Stomach smooth muscle (tissue), 2 donors: ENCODE data around the gene ZNF438.

Experiments
- H3K27ac ChIP-seq: one replicate; pipeline ENCODE4 v1.7.0; 2013; ENCODE audit warnings: mild to moderate bottlenecking, low read length, inconsistent platforms
- H3K27me3 ChIP-seq, 2 donors: one replicate each; pipeline ENCODE4 v1.7.0; 2013; ENCODE audit warnings: low read length in 2 of 2; ENCODE audit not compliant: insufficient read depth in 2 of 2, control insufficient read depth in 1 of 2
- H3K36me3 ChIP-seq, 2 donors: one replicate each; pipeline ENCODE4 v1.7.0; 2013; ENCODE audit warnings: low read length in 2 of 2; ENCODE audit not compliant: control insufficient read depth in 2 of 2, insufficient read depth in 2 of 2
- H3K4me1 ChIP-seq: one replicate; pipeline ENCODE4 v1.7.0; 2013; ENCODE audit warnings: low read length; ENCODE audit not compliant: control insufficient read depth, insufficient read depth
- H3K4me3 ChIP-seq, 2 donors: one replicate each; pipeline ENCODE4 v1.7.0; 2013; ENCODE audit warnings: low read length in 2 of 2
- H3K9ac ChIP-seq, 2 donors: one replicate each; pipeline ENCODE4 v1.7.0; 2013; ENCODE audit warnings: low read length in 2 of 2, mild to moderate bottlenecking in 1 of 2
- H3K9me3 ChIP-seq, 2 donors: one replicate each; pipeline ENCODE4 v1.7.0; 2013; ENCODE audit warnings: low read length in 2 of 2; ENCODE audit not compliant: control insufficient read depth in 2 of 2
- donor health status: healthy.
- donor health status: Pancreatic carcinoma.

Gene ZNF438

GRCh38 chr10:30885423-30885822 is 146.2 kb downstream of the ZNF438 start:
- H3K9me3 ChIP-seq, result no peaks in the 10 kb centered on the region
- H3K27ac ChIP-seq, result no peak overlapping the region
- H3K36me3 ChIP-seq, result no peaks in the 10 kb centered on the region
- no peak overlapping the region for H3K9ac ChIP-seq
- H3K4me3 ChIP-seq, result no peak overlapping the region
- H3K4me1 ChIP-seq, result no peaks in the 10 kb centered on the region
- no peaks in the 10 kb centered on the region for H3K27me3 ChIP-seq

DNA sequence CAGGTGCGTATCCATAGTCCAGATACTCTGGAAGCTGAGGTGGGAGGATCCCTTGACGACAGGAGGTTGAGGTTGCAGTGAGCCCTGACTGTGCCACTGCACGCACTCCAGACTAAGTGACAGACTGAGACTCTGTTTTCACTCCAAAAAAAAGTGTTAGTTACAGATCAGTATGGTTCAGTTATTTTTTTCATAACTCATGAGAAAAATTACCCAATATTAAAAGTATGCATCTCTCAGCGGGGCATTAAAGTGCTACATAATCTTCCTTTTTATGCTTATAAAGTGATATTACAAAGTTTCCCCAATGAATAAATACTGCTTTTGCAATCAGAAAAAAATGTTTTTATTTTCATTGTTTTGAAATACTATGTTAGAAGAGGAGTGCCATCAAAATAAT is 147.9 kb downstream of the ZNF438 start:
- Histone ChIP-seq H3K4me1 (no peaks in the 10 kb centered on the region), H3K9ac (no peak overlapping the region), H3K4me3 (no peak overlapping the region), H3K27ac (no peak overlapping the region), H3K36me3 (no peaks in the 10 kb centered on the region), H3K9me3 (no peaks in the 10 kb centered on the region), H3K27me3 (no peaks in the 10 kb centered on the region)

DNA sequence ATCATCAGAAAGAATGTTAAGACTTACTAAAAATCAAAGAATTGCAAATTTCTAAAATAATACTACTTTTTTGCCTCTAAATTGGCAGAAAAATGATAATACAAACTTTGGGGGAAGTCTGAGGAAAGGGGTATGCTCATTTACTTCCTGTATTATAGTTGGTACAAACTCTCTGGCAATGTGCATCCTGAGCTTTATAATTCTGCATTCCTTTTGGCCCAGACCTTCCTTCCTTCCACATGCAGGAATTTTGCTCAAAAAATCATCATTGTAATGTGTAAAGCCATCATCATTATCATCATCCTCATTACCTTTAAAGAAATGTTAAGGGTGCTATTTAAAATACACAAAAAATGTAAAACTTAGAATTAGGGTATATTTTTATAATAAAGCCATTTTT is 148.5 kb downstream of the ZNF438 start:
- no peak overlapping the region for H3K4me3 ChIP-seq
- H3K9me3 ChIP-seq, result no peaks in the 10 kb centered on the region
- H3K4me1 ChIP-seq, result no peaks in the 10 kb centered on the region
- no peaks in the 10 kb centered on the region for H3K36me3 ChIP-seq
- H3K27ac ChIP-seq, result no peak overlapping the region
- H3K9ac ChIP-seq, result no peak overlapping the region
- H3K27me3 ChIP-seq, result no peaks in the 10 kb centered on the region

DNA sequence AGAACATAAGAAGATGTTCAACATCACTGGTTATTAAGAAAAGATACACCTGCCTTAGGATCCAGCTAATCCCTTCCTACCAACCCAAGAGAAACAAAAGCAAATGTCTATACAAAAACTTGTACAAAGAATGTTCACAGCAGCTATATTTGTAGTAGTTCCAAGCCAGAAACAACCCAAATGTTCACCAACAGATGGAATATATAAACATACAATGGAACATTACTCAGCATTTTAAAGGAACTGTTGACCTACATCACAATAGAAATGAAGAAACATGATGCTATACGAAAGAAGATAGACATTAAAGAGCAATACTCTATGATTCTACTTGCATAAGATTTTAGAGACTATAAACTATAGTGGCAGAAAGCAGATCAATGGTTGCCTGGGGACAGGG is 149.4 kb downstream of the ZNF438 start:
- no peak overlapping the region for H3K27ac ChIP-seq
- H3K9ac ChIP-seq, result no peak overlapping the region
- H3K36me3 ChIP-seq, result no peaks in the 10 kb centered on the region
- H3K27me3 ChIP-seq, result no peaks in the 10 kb centered on the region
- no peaks in the 10 kb centered on the region for H3K9me3 ChIP-seq
- H3K4me1 ChIP-seq, result no peaks in the 10 kb centered on the region
- no peak overlapping the region for H3K4me3 ChIP-seq

DNA sequence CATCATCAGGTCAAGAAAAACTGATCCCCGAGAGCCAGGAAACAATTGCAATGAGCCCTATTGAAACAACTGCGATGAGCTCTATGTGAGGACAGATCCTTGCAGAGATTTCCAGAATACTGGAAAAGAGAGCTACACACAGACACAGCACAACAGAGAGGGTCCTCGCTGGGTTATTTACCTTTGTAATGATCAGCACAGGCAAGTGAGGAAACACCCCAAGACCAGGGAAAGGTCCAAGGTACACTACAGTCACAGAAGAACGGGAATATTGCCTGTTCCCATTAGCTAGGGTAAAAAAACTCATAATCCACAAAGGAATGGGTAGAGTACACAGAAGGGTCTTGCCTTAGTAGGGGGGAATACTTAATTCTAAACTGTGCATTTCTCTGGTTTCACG is 152.7 kb downstream of the ZNF438 start:
- Histone ChIP-seq H3K27me3 (no peaks in the 10 kb centered on the region), H3K4me3 (no peak overlapping the region), H3K9me3 (no peaks in the 10 kb centered on the region), H3K4me1 (no peaks in the 10 kb centered on the region), H3K36me3 (peaks cover 4% of the 10 kb centered on the region in 2 donors), H3K9ac (no peak overlapping the region), H3K27ac (no peak overlapping the region)

- Histone ChIP-seq H3K4me1 (no peaks in the 10 kb centered on the region), H3K9ac (no peak overlapping the region), H3K4me3 (no peak overlapping the region), H3K27ac (no peak overlapping the region), H3K9me3 (no peaks in the 10 kb centered on the region), H3K36me3 (peaks cover 4% of the 10 kb centered on the region in 2 donors), H3K27me3 (no peaks in the 10 kb centered on the region)
These were observed 154.6 kb downstream of the ZNF438 start for GRCh38 chr10:30877111-30877510.

DNA sequence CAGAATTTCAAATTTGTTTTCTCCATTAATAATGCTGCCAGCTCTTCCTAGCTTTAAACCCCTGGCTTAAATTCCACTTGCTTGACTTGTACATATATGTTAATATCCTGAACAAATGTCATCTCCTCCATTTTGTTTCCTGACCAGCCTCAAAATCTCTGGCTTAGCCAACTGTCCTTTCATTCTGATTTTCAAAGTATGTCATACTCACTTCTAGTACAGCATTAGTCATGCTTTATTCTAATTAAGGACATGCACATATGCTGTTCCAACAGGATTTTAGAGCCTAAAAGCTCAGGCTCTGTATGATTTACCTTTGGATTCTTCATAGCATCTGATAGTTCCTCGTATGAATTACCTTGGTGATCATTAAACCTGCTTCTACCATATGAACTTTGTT is 158.3 kb downstream of the ZNF438 start:
- H3K4me1 ChIP-seq, result no peaks in the 10 kb centered on the region
- peaks cover 4% of the 10 kb centered on the region in 2 donors for H3K36me3 ChIP-seq
- no peak overlapping the region for H3K9ac ChIP-seq

GRCh38 chr10:30870896-30871295 is 160.8 kb downstream of the ZNF438 start:
- Histone ChIP-seq H3K27me3 (no peaks in the 10 kb centered on the region), H3K27ac (no peak overlapping the region), H3K4me3 (no peak overlapping the region), H3K9ac (no peak overlapping the region), H3K9me3 (no peaks in the 10 kb centered on the region), H3K36me3 (peaks cover 4% of the 10 kb centered on the region in 2 donors), H3K4me1 (no peaks in the 10 kb centered on the region)

More for the DNA sequence above, 158.3 kb downstream of the ZNF438 start:
- Histone ChIP-seq H3K27ac (no peak overlapping the region), H3K27me3 (no peaks in the 10 kb centered on the region), H3K4me3 (no peak overlapping the region), H3K9me3 (no peaks in the 10 kb centered on the region)

- H3K36me3 ChIP-seq, result no peaks in the 10 kb centered on the region
- no peaks in the 10 kb centered on the region for H3K9me3 ChIP-seq
- H3K27me3 ChIP-seq, result no peaks in the 10 kb centered on the region
- no peak overlapping the region for H3K4me3 ChIP-seq
- no peak overlapping the region for H3K9ac ChIP-seq
- no peaks in the 10 kb centered on the region for H3K4me1 ChIP-seq
- H3K27ac ChIP-seq, result no peak overlapping the region
These were observed 162.1 kb downstream of the ZNF438 start for GRCh38 chr10:30869566-30869965.

GRCh38 chr10:30868611-30869010 is 163.1 kb downstream of the ZNF438 start:
- Histone ChIP-seq H3K4me3 (no peak overlapping the region), H3K9ac (no peak overlapping the region), H3K27me3 (no peaks in the 10 kb centered on the region), H3K36me3 (no peaks in the 10 kb centered on the region), H3K9me3 (no peaks in the 10 kb centered on the region), H3K27ac (no peak overlapping the region), H3K4me1 (no peaks in the 10 kb centered on the region)

- Histone ChIP-seq H3K4me1 (no peaks in the 10 kb centered on the region), H3K27me3 (no peaks in the 10 kb centered on the region), H3K27ac (no peak overlapping the region), H3K4me3 (no peak overlapping the region), H3K36me3 (no peaks in the 10 kb centered on the region), H3K9me3 (no peaks in the 10 kb centered on the region), H3K9ac (no peak overlapping the region)
These were observed 164.8 kb downstream of the ZNF438 start for GRCh38 chr10:30866896-30867295.
